GM19023 (cell line): ENCODE data around the gene PDGFB.

ENCODE experiments used
- ATAC-seq: cut with Tn5 transposase; IDR thresholded peaks from one replicate; pipeline ENCODE4 v1.9.1; 2021; ENCODE audit warnings: mild to moderate bottlenecking, moderate library complexity; ENCODE audit not compliant: unreplicated experiment

Gene PDGFB

GRCh38 chr22:39176714-39177455 lies 67.9 kb downstream of the PDGFB start:
- ATAC-seq = no peak

- no peak for ATAC-seq
Observed at GRCh38 chr22:39176143-39176713, 68.6 kb downstream of the PDGFB start.

GRCh38 chr22:39175353-39176142 lies 69.2 kb downstream of the PDGFB start:
- ATAC-seq = no peak

GRCh38 chr22:39174498-39175352 lies 70.1 kb downstream of the PDGFB start:
- ATAC-seq = no peak

GRCh38 chr22:39173787-39174497 lies 70.8 kb downstream of the PDGFB start:
- no peak for ATAC-seq
